ENCODE measurements around the gene MPPED2.

Gene MPPED2

GRCh38 chr11:30481796-30482195 lies 104.4 kb downstream of the MPPED2 start:
- DNase-seq = no peak

DNA sequence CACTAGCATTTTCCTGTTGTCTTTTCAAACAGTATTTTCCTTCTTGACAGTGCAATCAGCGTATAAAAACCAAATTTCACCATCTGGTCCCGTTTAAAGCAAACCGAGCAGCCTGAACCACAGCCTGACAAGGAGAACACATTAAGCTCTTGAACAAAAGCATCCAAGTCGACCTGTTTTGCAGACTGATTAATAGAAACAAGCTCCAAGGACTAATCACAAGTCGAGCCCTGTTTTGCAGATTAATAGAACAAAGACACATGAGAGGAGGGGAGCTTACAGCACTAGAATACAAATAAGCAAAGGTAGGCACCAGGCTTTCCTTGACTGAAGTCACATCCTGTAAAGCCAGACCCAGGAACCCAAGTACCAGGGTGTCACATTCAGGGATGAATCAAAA lies 104.8 kb downstream of the MPPED2 start:
- DNase-seq = no peak

GRCh38 chr11:30479899-30480298 lies 106.3 kb downstream of the MPPED2 start:
- no peak for DNase-seq

DNA sequence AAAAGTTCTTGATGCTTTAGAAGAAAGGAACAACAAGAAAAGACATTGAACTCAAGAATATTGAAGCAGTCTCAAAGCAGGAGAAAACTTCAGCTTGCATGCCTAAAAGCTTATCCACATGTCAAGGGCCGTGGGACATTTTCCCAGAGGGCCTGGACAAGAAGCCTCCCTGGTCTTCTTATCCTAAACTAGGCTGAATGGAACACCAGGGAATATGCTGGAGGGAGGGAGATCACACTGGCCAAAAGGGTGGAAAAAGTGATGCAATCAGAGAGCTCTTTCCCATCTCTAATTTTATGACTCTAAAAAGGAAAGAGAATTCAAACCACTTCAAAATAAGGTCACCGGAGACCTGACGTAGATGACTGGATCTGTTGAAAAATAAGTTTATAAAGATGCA lies 107.2 kb downstream of the MPPED2 start:
- no peak for DNase-seq

DNA sequence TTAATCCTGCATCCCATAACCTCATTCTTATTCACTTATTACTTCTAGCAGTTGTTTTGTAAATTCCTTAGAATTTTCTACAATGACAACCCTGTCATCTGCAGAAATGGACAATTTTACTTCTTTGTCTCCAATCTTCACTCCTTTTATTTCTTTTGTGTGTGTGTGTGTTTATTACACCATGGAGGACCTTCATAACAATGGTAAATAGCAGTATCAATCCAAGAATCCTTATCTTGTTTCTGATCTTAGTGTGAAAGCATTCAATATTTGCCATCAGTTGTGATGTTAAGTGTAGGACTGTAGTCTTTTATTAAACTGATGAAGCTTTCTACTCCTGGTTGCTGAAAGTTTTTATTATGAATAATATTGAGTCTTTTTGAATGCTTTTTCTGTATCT lies 109.1 kb downstream of the MPPED2 start:
- no peak for DNase-seq

- DNase-seq = no peak
Measured at GRCh38 chr11:30474151-30474954, 111.8 kb downstream of the MPPED2 start.

DNA sequence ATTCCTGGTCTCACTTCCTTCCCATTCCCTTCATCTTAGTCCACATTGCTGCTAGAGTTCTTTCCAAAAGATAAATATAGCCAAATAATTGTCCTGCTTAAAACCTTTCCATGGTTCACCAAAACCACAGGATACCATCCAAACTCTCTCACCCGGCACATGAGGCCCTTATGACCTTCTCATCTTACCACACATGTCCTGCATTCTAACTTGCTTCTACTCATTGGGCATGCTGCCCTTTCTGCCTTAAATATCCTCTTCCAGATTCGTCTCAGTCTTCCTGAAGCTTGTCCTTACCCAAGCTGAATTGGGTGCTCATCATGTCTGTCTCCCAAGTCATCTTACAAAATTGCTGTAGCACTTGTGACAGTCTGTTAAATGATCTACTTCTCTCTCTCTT lies 114.9 kb downstream of the MPPED2 start:
- DNase-seq = no peak

- no peak for DNase-seq
Measured at GRCh38 chr11:30468881-30469280, 117.3 kb downstream of the MPPED2 start.

- no peak for DNase-seq
Measured at GRCh38 chr11:30467176-30467575, 119.0 kb downstream of the MPPED2 start.

GRCh38 chr11:30465623-30466022 lies 120.5 kb downstream of the MPPED2 start:
- no peak for DNase-seq

GRCh38 chr11:30465192-30465591 lies 121.0 kb downstream of the MPPED2 start:
- DNase-seq = no peak

GRCh38 chr11:30463266-30463665 lies 122.9 kb downstream of the MPPED2 start:
- DNase-seq = no peak

DNA sequence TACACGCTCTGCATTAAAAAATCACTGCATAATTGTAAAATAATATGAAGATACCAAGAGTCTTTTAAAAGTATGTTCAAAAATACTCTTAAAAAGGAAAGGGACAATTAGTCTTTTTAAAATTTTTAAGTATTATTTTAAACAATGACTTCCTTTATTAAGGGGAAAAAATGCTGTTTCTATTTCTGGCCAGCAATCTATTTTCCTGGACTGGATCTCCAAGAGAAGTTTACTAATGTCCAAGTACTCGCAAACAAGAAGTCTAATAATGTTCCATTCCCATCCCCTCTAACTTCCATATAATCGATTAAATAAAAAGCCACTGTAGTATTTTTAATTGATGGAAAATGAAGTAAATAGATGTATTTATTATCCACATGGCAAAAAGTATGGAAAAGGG lies 123.7 kb downstream of the MPPED2 start:
- no peak for DNase-seq

DNA sequence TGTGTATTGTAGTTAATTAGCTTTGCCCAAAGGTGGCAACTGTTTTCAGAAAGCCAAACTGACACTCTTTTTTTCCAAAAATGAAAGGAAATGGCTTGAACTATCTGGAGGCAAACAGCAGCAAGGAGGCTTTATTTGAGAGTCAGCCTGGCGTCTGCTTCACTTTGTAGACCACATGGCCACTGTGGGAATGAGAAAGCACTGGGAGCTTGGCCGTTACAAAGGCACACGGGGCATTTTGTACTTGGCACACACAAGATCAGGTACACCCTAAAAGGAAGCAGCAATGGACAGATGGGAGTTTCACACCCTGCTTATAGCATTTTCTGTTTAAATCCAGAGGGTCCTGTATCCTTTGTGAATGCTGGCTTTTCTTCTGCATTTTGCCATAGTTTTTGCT lies 126.3 kb downstream of the MPPED2 start:
- DNase-seq = no peak

DNA sequence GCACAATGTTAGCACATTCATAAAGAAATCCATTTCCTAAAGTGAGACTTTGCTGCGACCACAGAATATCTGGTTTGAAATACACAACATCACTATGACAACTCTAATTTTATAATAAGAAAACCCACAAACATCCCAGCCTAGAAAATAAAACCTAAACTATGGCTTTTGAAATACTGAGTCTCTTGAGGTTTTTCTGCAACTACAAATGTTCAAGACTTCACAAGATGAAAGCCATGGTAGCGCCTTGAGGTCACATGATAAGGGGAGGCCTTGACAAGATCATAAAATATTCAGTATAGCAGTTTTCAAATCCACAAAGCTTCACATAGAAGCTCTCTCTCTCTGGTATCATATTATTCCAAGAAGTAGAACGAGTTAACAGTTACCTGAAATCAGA lies 126.8 kb downstream of the MPPED2 start:
- no peak for DNase-seq

- no peak for DNase-seq
Measured at GRCh38 chr11:30458541-30458940, 127.6 kb downstream of the MPPED2 start.

GRCh38 chr11:30457087-30457486 lies 129.1 kb downstream of the MPPED2 start:
- no peak for DNase-seq

DNA sequence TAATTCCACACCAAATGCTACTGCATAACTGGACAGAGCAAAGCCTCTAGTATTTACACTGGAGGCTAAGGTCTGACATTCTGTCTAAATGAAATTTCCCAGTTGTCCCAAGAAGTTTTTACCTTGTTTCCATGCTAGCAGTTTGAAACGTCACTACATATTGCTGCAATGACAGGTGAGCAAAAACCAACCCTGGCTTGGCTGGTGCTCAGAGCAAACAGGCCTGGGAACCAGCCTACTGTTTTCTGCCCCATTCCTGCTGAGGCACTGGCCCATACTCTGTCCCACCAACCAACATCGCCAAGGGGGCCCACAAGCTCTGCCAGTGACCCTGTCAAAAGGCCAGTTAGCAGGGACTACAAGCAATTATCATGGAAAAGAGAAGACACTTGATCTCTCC lies 131.1 kb downstream of the MPPED2 start:
- DNase-seq = no peak

GRCh38 chr11:30454541-30454940 lies 131.6 kb downstream of the MPPED2 start:
- no peak for DNase-seq

DNA sequence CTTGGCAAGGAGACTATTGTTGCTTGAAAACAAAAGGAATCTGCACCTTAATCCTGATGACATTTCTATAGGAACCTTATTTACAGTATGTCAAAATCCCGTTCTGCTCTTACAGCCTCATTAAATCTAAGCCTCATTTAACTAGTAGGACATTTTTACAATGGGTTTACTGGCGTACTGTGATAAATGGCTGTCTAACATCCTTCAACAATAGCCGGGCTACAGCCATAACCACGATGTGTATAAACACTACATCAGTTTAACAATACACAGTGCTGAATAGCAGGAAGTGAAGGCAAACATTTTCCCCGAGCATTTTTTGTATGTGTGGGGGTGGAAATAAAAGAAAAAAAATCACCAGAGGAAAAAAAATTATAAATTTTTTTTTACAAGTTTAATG lies 132.0 kb downstream of the MPPED2 start:
- DNase-seq = no peak

DNA sequence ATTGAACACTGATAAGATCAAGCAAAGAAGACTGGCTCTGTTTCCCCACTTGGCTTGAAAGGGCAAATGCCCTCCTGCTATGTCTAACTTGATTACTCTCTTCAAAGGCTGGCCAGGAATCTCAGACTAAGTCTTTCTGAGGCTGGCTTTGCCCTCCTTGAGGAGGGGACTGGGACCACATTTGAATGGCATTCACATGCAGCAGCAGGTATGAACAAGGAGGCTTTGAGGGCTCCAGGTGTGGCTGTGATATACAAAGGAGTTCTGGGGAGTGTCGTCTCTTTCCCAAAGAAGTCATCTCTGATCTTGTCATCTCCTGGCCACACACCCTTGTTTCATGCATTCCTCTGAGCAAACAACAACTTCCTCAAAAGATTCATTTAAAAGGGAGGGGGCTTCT lies 132.4 kb downstream of the MPPED2 start:
- DNase-seq = no peak

- DNase-seq = no peak
Measured at GRCh38 chr11:30452842-30453241, 133.3 kb downstream of the MPPED2 start.

DNA sequence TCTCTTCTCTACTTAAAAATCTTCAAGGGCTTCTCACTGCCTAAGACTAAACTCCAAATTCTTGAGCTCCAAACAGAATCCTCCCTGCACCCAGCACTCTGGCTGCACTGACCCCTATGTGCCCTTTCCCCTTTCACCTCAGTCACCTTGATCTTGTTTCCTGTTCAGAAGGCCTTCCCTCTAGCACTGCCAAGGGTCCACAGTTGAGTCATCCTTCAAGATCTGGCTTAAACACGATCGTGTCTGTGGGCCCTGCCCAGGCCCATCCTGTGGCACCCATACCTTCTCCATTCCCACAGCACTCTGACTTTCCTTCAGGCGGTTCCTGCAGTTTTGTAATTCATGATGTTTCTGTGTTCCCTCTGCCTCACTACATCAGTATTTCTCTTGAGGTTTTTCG lies 134.0 kb downstream of the MPPED2 start:
- DNase-seq = no peak

DNA sequence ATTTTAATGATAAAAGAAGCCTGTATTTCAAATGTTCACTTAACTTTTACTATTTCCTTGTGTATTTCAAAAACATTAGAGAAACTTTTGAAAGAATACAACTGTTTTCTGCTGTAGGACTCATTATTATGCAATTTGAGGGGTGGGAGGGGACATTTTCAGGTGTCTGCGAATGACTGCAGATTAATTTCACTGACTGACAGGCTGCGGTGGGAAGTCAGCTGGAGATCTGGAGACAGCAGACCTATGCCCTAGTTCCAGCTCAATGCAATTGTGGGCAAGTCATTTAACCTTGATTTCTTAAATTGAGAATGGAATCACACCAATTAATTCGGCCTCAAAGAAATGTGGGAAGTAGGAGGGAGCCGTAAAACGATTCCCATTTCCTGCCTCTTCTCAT lies 134.5 kb downstream of the MPPED2 start:
- DNase-seq = no peak

GRCh38 chr11:30451167-30451566 lies 135.0 kb downstream of the MPPED2 start:
- DNase-seq = no peak
